AG04449 (cell line): Measurements from ENCODE around the gene TNFRSF21.
"Not testable (repeated sequence)": the region's sequence is repeated elsewhere in the genome, so short reads cannot be mapped to it uniquely, and the experiment has no call there.

Source experiments
- CTCF ChIA-PET: fragments of 350-600 bp; formaldehyde crosslinking; extraction: SDS; loops from one replicate; lab custom pipeline; 2021; ENCODE audit warnings: antibody characterized with exemption; lab: Yijun Ruan, JAX
- POLR2A ChIA-PET: fragments of 400-600, 350-600 bp; formaldehyde crosslinking; extraction: SDS; loops from one replicate; lab custom pipeline; 2020; ENCODE audit warnings: antibody characterized with exemption, inconsistent platforms; lab: Yijun Ruan, JAX
- DNase-seq: peaks from one replicate; pipeline ENCODE4 v3.0.0-alpha.2; 2010; ENCODE audit warnings: low read depth, low spot score
- H3K4me3 ChIP-seq: 2 replicates; pipeline ENCODE4 v1.5.1; 2011; ENCODE audit warnings: low read depth, mild to moderate bottlenecking, control low read depth, low read length
- CTCF ChIP-seq: IDR thresholded peaks from one replicate; pipeline ENCODE4 v1.5.1; 2011; ENCODE audit warnings: mild to moderate bottlenecking, moderate library complexity, low read length, control low read depth, inconsistent platforms; ENCODE audit not compliant: insufficient read depth; ENCODE audit errors: missing control alignments

TNFRSF21 gene

GRCh38 chr6:47286301-47286700, 23.4 kb downstream of the TNFRSF21 start:
- DNase-seq: no peak
- no peak overlapping the region for H3K4me3 ChIP-seq
- TF ChIP-seq CTCF: no peak
- CTCF ChIA-PET: no interaction called here
- POLR2A ChIA-PET: no interaction called here

- TF ChIP-seq CTCF: no peak
- ChIA-PET CTCF (no interaction called here), POLR2A (no interaction called here)
- DNase-seq: no peak
- H3K4me3 ChIP-seq: no peak overlapping the region
Measured at GRCh38 chr6:47283993-47284392, 25.7 kb downstream of the TNFRSF21 start.

- ChIA-PET POLR2A (no interaction called here), CTCF (no interaction called here)
- H3K4me3 ChIP-seq: no peak overlapping the region
- TF ChIP-seq CTCF: no peak
- DNase-seq: no peak
Measured at GRCh38 chr6:47278545-47278944, 31.2 kb downstream of the TNFRSF21 start.

GRCh38 chr6:47277702-47278101, 32.0 kb downstream of the TNFRSF21 start:
- no peak for DNase-seq
- no peak for TF ChIP-seq CTCF
- CTCF ChIA-PET: interaction anchor here (1.8 kb wide), 1 partner anchor 32 kb away, joined by 7 read pairs; the partner anchor contains the start of gene TNFRSF21
- POLR2A ChIA-PET: no interaction called here
- H3K4me3 ChIP-seq: no peak overlapping the region

GRCh38 chr6:47276377-47276776, 33.3 kb downstream of the TNFRSF21 start:
- CTCF ChIA-PET: interaction anchor here (1.8 kb wide), 1 partner anchor 33 kb away, joined by 7 read pairs; the partner anchor contains the start of gene TNFRSF21
- no peak for DNase-seq
- no peak for TF ChIP-seq CTCF
- POLR2A ChIA-PET: no interaction called here
- no peak overlapping the region for H3K4me3 ChIP-seq

- DNase-seq: no peak
- CTCF ChIA-PET: no interaction called here
- TF ChIP-seq CTCF: no peak
- POLR2A ChIA-PET: no interaction called here
- no peak overlapping the region for H3K4me3 ChIP-seq
Measured at GRCh38 chr6:47275640-47276039, 34.1 kb downstream of the TNFRSF21 start.

- DNase-seq, CTCF ChIA-PET, POLR2A ChIA-PET, H3K4me3 ChIP-seq: not testable (repeated sequence)
Measured at GRCh38 chr6:47275132-47275531, 34.6 kb downstream of the TNFRSF21 start.
